GM18520 (cell line): ENCODE results near the gene ZNF407.
A peak's percentile ranks its signal among the peaks of the same experiment; 100 is the strongest.

Experiments
- ATAC-seq: cut with Tn5 transposase; IDR thresholded peaks from one replicate; pipeline ENCODE4 v1.9.1; 2021; ENCODE audit not compliant: unreplicated experiment

Gene ZNF407

DNA sequence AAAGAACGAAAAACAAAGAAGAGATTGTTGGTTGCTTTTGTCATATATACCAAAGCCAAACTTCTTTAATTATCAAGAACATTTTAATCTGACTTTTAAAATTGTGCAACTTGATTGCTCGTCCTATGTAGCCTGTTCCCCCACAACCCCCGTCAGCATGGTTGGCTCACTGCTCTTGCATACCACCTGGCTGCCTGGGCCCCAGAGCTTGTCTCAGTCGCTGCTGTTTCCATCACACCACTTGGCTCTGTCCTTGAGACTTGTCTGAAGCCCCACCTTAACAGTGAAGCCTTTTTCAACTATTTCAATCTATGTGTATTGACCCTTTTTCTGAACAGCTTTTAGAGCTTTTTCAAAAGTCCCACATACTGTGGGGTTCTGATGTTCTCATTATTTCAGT is 270.8 kb downstream of the ZNF407 start:
- ATAC-seq = no peak

DNA sequence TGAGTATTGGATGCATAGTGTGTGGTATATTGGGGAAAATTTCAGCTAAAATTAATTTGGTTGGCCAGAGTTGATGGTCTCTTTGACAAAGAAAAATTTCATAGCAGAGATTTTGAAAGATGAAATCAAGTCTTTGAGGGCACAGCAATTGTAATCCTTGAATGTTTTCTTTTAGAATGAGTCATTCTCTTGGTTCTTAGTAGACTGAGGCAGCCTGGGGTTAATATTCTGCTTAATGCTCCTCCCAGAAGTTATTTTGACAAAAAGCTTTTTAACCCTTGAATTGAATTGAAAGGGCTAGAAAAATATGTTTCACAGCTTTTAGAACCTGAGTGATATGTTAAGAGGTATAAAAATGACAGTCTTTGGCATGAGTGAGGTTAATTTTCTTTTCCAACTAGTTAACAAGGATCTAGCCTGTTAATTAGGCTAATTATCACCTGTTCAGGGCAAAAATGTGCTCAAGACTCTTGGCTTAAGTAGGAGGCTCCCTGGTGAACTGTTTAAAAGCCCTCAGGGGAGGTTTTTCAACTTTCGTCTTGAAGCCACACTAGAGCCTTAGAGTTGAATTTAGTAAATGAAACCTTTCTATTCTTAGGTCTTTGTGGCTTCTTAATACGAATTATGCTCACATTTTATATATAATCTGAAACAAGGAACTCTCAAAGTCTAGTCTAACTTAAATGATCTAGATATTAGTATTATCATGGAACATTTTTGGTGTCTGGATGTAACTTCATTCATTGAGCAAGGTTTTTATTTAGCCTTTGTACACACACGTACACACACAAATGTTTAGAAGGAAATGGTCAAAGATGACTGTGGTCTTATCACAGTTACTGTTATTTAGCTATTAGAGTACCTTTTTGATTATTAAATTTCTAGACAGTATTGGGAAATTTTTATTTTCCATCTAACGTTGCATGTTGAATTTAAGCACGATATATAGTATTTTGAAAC is 272.5 kb downstream of the ZNF407 start:
- peak; percentile 72 for ATAC-seq

DNA sequence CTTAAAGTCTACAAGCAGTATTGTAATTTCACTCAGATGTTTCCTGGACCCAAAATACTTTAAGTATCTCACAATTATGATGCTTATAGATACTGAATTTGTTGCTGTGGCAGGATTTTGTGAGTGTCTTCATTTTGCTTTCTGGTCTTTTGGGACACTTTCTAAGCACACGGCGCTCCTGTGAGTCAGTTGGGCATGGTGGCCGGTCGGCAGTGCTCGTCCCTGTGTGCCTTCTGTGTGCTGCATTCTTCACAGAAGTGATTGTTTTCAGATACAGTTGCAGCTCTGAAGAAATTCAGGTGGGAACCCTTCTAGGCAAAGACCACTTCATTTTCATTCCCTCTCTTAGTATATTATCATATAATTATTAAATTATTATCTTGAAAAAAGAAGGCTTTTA is 273.3 kb downstream of the ZNF407 start:
- no peak for ATAC-seq

DNA sequence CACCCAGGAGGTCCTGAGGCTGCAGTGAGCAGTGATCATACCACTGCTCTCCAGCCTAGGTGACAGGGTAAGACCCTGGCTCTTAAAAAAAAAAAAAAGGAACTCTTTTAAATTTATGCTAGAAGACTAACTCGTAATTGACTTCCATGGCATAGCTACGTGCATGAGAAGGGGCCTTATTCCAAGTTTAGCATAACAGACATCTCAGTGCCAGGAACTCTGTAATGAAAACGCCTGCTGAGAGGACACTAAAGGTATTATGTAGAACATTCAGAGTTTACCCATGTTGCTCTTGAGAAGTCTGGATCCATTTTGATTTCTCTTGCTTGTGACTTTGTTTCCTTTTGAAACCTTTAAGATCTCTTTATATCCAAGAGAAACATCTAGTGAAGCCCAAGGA is 276.0 kb downstream of the ZNF407 start:
- no peak for ATAC-seq

DNA sequence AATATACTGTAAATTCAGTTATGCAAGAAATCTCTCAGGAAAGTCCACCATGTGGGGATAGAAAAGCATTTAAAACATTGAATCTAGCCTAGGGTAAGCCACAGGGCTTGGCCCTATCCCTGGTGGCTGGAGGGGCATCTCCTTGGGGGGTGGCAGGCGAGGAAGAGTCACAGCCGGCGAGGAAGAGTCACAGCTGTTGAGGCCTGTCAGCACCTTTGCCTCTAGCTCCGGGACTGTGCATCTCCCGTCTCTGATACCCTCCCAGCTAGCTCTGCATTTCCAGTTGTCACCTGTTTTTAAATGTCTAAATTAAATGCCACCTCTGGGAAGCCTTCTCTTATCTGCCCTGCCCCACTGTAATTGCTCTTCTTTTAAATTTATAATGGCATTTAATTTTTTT is 276.7 kb downstream of the ZNF407 start:
- ATAC-seq = no peak

DNA sequence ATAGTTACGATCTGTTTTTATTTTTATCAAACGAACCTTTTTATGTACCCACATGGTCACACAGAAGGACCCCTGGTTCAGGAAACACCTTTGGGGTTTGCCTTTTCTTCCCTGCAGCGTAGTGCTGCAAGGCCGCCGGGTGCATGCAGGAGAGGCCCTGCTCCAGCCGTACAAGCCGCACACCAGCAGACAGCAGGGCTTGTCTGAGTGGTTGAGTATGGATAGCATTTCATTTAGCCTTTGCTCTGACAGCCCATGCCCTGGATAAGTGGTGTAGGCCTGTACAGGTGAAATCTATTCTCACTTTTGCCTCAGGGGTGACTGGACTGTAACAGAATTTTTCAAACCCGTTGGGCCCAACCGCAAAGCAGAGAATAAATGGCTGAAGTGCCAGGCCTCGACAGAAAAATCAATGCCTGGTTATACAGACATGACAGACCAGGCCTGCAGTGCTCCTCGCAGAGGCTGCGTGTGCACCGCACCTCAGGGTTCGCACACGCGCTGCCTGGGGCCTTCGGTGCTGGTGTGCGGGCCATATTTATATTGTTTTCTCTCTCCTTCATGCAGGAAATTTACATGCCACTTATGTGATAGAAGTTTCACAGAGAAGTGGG is 279.1 kb downstream of the ZNF407 start:
- no peak for ATAC-seq

DNA sequence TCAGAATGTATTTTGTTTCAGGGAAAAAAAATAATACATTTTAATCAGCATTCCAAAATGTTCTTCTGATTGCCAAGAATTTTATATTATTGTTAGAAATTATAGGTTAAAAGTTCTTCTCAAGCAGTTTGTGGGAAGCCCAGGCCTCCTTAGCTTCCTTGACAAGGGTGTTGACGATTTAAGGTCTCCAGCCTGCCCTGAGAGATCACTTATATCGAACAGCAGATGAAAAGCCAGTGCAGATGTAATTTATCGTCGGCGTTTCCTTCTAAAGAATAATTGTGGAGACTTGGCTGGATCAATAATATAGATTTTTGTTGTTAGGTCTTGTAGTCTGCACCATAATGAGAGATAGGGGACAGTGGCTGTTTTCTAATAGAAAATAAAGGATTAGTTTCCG is 280.6 kb downstream of the ZNF407 start:
- no peak for ATAC-seq

DNA sequence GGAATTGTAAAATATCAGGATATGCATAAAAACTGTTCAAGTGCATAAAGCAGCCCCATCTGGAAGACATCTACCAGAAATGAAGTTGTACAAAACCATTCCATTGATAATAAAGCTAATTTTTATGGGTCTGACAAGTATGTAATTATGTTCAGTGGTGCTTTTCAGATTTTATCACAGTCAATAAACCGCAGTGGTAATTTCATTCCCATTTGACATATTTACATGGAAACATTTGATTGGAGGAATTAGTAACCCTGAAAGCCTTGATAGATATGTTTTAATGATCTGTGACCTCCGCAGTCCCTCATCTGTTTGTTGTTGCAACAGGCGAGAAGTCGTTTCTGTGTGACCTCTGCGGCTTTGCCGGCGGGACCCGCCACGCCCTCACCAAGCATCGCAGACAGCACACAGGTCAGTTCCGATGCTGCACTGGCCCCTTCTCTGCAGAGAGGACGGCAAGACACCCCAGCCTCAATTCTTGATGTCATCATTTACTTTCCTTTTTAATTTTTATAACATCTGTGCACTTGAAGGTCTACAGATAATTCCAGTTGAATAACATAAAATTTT is 283.1 kb downstream of the ZNF407 start:
- no peak for ATAC-seq

DNA sequence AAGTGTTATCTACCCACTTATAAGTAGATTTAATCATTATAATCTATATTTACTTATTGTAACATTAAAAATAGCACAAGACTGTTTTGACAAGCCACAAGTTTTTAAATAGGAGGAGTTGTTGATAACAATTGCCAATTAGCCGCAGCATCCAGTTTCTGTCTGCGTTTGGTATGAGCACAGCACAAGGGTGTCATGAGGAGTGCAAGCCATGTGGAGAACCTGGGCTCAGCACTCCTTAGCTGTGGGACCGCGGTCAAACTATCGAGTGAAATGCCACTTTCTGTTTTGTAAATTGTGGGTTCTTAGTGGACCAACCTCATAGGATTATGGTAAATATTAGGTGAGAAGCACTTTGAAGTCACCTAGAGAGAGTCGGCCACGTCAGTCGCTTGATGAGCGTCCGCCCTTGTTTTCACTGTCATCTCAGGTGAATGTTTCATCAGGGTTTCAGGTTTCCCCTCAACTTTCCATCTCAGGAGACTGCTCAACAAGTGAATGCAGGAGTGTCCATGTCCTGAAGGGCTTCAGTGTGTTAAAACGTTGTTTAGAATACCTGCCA is 294.5 kb downstream of the ZNF407 start:
- ATAC-seq = no peak

DNA sequence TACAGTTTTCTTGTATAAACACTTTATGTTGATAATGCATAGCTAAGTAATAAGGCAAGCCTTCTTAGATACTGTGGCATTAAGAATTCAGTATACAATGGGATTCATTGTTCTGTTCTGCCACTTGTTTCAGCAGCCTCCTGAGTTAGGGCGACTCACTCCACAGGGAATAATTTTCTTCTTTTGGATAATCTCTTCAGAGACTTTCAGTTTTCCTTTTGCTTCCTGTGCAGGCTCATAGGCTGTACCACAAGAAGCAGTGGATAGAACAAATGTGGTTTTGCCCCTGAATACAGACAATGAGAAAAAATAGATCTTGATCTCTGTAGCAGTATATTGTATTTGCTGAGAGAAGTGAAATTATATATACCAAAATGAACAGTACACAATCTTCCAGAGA is 298.0 kb downstream of the ZNF407 start:
- no peak for ATAC-seq

DNA sequence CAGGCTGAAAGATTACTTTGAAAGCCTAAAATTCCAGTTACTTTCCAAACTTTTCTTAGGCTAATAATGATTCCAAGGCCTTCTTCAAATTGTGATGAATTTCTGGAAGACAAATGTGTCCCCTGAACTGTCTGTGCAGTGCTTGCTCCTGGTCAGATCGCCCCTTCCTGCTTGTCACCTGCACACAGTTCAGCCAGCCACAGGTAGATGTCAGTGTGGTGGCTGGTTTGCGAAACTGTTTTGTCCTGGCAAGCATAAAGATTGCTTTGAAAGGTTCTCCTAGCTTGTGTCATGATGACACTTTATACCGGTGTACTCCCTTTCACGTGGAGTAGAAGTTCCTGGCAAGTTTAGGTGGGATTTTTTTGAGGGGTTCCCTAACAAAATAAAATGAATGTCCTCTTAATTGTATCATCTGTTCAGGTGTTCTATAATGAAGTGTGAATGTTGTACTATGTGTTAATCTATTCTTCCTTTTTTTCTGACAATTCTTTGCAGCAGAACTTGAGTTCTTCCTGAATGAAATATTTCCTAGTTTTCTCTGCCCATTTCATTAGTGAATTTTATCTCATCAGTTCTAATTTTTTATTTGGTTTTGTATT is 298.8 kb downstream of the ZNF407 start:
- peak; percentile 42 for ATAC-seq

DNA sequence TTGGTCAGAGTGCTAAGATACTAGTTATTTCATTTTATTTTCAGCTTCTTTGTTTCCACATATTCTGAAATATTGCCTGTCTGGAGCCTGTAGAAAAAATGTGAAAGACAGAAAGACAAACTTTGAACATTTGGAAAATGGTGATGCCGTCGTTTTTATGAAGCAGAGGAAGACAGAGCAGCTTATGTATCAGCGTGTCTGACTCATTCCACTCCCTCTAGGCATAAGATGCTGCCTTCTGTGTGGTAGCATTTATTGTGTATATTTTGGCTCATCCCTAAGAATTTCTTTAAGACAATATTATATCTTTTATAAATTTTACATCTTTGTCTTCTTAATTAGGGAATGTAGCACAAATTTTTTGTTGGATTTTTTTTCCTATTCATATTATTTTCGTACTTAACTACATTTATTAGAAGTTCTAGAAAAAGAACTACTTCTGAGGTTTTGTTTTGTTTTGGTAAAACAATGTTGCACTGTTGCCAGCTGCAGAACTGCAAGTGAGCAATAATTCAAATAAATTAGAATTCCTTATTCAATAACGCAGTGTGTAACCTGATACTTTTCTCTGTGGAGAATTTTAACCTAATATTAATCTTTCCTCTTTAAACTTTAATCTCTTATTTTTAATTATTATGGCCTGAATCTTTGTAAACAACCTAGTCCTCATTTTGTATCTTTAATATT is 300.4 kb downstream of the ZNF407 start:
- ATAC-seq = no peak

DNA sequence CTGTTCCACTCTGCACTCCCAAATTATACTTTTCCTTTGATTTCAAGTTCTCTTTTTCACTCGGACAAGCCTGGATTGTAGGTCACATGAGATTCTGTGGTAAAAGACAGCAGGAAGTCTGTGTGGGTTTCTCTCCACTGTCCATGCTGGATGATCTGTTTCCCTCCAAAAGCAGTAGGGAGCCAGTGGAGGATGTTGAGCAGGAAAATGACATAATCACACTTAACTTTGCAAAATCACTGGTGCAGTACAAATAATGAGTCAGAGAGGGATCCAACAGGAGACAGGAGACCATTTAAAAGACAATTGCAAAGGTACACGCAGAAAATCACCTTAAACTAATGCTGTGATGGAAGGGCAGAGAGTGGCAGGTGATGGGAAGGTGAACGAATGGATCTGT is 301.3 kb downstream of the ZNF407 start:
- no peak for ATAC-seq

DNA sequence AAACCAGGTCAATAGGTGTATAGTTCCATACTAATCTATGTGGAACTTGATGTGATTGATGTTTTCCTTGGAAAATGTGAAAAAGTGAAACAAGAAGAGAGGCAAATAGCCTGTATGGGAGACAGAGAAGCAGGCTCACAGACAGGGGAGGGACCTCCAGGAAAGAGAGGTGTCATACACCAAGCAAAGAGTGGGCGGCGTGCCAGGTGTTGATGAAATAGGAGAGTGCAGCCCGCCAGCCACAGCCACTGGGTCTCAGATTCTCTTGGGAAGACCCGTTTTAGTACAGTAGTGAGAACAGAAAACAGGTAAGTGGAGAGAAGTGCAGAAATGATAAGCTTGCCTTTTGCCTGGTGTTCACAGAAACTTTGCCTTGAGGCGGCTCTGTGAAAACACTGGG is 301.9 kb downstream of the ZNF407 start:
- no peak for ATAC-seq

DNA sequence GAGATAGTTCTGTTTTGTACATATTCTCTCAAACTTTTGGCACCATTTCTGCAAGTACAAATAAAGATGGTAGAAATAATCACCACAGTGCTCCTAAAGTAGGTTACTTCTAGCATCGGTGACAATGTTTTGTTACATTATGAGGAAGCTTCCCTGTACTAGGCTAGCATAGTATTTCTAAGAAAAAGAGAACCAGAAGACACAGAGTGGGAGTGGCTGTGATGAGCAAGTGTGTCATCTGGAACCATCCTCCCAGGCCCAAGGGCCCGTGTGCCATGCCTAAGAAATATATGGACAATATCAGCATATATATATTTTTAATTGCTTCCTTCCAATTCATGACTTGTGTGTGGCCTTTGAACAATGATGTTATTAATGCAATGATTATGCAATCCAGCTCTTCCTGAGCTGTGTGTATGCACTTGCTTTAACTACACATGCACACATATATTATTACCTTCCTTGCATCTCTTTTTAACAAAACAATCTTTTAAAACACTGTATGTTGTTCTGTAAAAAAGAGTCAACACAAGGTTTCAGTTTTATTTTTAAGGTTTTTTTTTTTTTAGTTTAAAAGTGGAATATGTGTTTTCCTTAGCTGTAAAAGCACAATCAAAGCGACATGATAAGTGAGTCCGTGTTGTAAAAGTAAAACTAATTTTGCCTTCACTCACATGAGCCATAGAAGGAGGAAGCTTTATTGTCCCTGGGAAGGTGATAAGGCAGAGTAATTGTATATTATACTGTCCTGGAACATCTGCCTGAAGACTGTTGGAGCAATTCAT is 303.9 kb downstream of the ZNF407 start:
- ATAC-seq = no peak

DNA sequence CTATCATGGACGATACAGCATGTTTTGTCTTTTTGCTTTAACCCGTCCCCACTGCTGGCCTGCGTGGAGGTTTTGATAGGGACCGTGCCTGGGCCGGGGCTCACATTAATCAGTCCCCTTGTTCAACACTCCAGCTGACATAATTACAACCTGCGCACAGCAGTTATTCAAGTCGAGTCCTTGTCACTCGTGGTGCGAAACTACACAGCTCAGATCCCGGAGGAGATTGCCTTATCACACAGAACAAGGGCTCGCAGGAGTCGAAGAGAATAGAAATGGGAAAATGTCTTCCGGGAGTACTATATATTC is 304.4 kb downstream of the ZNF407 start:
- no peak for ATAC-seq

DNA sequence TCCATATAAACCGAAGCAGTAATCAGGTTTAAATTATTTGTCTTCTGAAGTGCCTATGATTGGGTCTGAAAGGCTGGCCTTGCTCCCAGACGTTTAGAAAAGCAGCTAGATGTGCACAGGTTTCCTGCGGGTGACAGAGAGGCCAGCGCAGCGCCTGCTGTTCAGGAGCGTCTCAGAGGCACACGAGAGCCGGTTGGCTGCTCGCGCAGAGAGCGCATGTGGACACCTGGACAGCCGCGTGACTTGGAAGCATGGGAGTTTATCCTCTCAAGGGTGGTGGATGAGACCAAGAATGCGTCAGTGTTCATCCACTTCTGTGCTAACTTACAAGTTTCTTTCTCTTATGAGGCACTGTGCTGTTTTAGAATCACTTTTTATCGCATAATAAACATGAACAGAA is 307.6 kb downstream of the ZNF407 start:
- ATAC-seq = no peak

DNA sequence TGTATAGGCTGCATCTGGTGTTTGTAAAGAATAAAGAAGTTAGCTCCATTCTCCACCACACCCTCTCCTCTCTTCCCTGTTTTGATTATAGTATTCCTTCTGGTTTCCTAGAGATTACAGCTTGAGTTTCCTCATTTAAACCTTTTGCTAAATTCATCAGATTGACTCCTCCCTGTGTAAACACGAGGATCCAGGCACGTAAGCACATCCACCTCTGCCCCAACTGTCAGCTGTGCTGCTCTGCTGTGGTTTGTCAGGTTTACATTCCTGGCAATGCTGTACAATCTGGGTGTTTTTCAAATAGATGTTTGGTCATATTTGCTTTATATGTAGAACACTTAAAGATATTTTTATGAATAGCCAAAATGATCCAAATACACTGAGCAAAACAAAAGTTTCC is 308.5 kb downstream of the ZNF407 start:
- no peak for ATAC-seq

DNA sequence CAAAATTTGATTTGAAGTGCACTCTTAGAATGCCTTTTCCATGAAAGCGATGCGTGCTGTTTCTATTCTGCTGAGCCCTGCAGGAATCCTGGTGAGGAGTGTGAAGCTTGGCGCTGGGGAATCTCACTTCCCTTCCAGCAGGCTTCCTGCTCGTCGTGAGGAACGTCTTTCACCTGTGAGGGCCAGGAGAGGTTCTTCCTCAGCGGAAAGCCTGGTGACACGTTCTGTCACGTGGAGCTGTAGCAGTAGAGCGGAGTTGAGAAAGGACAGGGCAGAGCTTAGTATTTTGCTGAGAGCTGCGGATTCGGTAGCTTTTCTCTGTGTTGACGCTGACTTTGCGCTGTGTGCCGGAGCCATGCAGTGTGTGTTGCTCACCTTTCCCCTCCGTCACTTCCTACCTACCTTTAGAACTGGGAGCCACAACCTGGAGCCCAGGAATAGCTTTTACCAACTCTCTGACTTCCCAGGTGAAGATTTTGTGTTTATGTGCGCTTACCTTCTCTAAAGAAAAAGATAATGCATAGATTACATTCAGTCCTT is 316.5 kb downstream of the ZNF407 start:
- no peak for ATAC-seq

DNA sequence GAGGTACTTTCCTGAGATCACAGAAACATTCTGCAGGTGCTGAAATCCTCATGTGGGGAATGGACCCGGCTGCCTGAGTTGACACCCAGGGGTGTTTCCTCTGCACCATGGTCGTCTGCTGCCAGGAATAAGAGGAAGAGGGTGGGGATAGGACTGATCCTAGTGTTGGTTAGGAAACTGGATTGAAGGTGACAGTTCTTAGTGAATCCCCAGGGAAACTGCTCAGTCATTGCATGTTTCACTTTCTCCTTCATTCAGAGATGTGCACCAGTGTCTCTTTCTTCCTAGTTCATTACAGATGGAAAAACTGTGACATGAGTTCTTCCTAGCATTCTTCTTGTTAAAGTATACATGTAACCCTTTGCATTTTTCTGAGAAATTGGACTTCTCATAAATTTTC is 317.0 kb downstream of the ZNF407 start:
- no peak for ATAC-seq
